Activated CD4-positive, alpha-beta T cell treated with anti-CD3 and anti-CD28 coated beads for 36 hours (primary cell): ENCODE data around the gene ZBTB8B. TPM values are rescaled to one million over a fixed set of nuclear protein-coding genes. Genes with fewer than 3 reads are reported as not detected.
A peak's percentile ranks its signal among the peaks of the same experiment; 100 is the strongest.
"Not testable (repeated sequence)": the region's sequence is repeated elsewhere in the genome, so short reads cannot be mapped to it uniquely, and the experiment has no call there.

Experiments
- ATAC-seq: fragments of 200-7000 bp; cut with Tn5 transposase; one replicate; pipeline ENCODE4 v1.10.0; 2021; ENCODE audit warnings: mild to moderate bottlenecking, moderate library complexity
- CTCF ChIA-PET: fragments of 350-600 bp; sonication (Branson Sonifier 250); formaldehyde crosslinking; loops from one replicate; lab custom pipeline; 2021; ENCODE audit warnings: antibody characterized with exemption; lab: Charles Lee
- POLR2A ChIA-PET: fragments of 350-600 bp; sonication (Branson Sonifier 250); formaldehyde crosslinking; loops from one replicate; lab custom pipeline; 2021; ENCODE audit warnings: antibody characterized with exemption, inconsistent platforms; lab: Charles Lee
- DNase-seq: peaks from one replicate; pipeline ENCODE4 v3.0.0-alpha.2; 2020
- H3K27ac Mint-ChIP-seq: one replicate; pipeline ENCODE4 v1.8.0; 2021; ENCODE audit warnings: mixed read lengths
- H3K27me3 Mint-ChIP-seq: one replicate; pipeline ENCODE4 v1.8.0; 2021; ENCODE audit warnings: mixed read lengths
- H3K36me3 Mint-ChIP-seq: one replicate; pipeline ENCODE4 v1.8.0; 2021; ENCODE audit warnings: low read depth, mixed read lengths
- H3K4me1 Mint-ChIP-seq: one replicate; pipeline ENCODE4 v1.8.0; 2021; ENCODE audit warnings: mixed read lengths
- H3K4me3 Mint-ChIP-seq: one replicate; pipeline ENCODE4 v1.8.0; 2021; ENCODE audit warnings: mild to moderate bottlenecking, moderate library complexity, mixed read lengths
- H3K9me3 Mint-ChIP-seq: one replicate; pipeline ENCODE4 v1.8.0; 2021; ENCODE audit warnings: low read depth, mixed read lengths
- intact Hi-C, 2 experiments: fragments of 100-400 bp; cut with DNase I in 1 of 2; cut with micrococcal nuclease in 1 of 2; formaldehyde crosslinking; loops; one replicate each; pipeline versions ENCODE4 v1.14.2 to v1.15.1; 2022 to 2024; cut with DNase I, micrococcal nuclease
- total RNA-seq, 2 experiments: library from RNA; stranded (reverse); gene quantifications; one replicate each; pipeline ENCODE4 v1.2.3, GENCODE V29; 2021

The ZBTB8B gene
- total RNA-seq, 2 experiments from 2014 or later: not detected

DNA sequence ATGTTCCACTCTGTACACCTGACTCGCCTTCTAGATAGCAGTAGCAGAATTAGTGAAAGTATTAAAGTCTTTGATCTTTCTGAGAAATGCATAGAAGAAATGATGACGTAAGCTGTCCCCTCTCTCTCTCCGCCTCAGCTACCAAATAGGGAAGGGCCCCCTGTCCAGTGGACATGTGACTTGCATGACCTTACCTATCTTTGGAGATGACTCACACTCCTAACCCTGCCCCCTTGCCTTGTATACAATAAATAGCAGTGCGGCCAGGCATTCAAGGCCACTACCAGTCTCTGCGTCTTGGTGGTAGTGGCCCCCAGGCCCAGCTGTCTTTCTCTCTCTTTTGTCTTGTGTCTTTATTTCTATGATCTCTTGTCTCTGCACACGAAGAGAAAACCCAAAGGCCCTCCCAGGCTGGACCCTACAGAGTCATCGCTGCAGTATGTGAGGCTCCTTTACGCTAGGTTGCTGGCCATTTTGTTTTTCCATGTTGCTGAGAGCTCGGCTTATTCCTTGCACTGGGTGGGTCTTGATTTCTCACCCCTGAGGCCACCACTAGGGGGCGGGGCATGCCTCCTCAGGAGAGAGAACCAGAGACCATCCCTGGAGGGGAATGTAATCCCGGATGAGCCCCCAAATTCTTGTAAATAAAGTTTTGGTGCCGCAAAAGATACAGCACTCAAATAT is 16.0 kb upstream of the ZBTB8B start:
- ATAC-seq (no peak), DNase-seq (peak; percentile 37)
- H3K4me3 Mint-ChIP-seq: no peak overlapping the region
- CTCF ChIA-PET: interaction anchor here (1.0 to 1.5 kb wide), 2 partner anchors 14 to 326 kb away, joined by 3 read pairs; no protein-coding TSS in a partner anchor
- H3K27ac Mint-ChIP-seq: no peak overlapping the region
- peaks cover 12% of the 10 kb centered on the region for H3K27me3 Mint-ChIP-seq
- no peaks in the 10 kb centered on the region for H3K4me1 Mint-ChIP-seq
- POLR2A ChIA-PET: no interaction called here
- no peaks in the 10 kb centered on the region for H3K36me3 Mint-ChIP-seq
- intact Hi-C loops: loop anchor here in 1 of 2 experiments (2.0 kb wide), 1 partner anchor 324 kb away; no protein-coding TSS in a partner anchor
- peaks cover 12% of the 10 kb centered on the region for H3K9me3 Mint-ChIP-seq

DNA sequence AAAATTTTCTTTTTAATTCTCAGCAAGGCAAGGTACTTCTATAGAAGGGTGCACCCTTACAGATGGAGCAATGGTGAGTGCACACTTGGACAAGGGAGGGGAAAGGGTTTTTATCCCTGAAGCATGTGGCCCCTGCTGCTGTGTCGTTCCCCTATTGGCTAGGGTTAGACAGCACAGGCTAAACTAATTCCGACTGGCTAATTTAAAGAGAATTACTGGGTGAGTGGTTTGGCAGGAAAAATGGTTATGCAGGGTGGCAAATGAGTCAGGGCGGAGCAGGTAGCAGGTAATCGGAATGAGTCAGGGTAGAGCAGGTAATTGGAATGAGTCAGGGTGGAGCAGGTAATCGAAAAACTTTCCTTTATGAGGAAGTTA is 15.4 kb upstream of the ZBTB8B start:
- H3K27me3 Mint-ChIP-seq, H3K36me3 Mint-ChIP-seq, DNase-seq, ATAC-seq, H3K27ac Mint-ChIP-seq, H3K4me1 Mint-ChIP-seq, POLR2A ChIA-PET, CTCF ChIA-PET, H3K4me3 Mint-ChIP-seq: not testable (repeated sequence)
- peaks cover 12% of the 10 kb centered on the region for H3K9me3 Mint-ChIP-seq
- intact Hi-C loops: loop anchor here in 1 of 2 experiments (2.0 kb wide), 1 partner anchor 323 kb away; no protein-coding TSS in a partner anchor

GRCh38 chr1:32454726-32455125 is 10.1 kb upstream of the ZBTB8B start:
- H3K4me3 Mint-ChIP-seq: no peak overlapping the region
- H3K36me3 Mint-ChIP-seq: no peaks in the 10 kb centered on the region
- peaks cover 13% of the 10 kb centered on the region for H3K9me3 Mint-ChIP-seq
- H3K27ac Mint-ChIP-seq: no peak overlapping the region
- ChIA-PET POLR2A (interaction anchor here (0.6 kb wide), 1 partner anchor 70 kb away, joined by 6 read pairs; no protein-coding TSS in a partner anchor), CTCF (interaction anchor here (0.6 to 1.4 kb wide), 2 partner anchors 13 to 534 kb away, joined by 3 read pairs; no protein-coding TSS in a partner anchor)
- H3K4me1 Mint-ChIP-seq: no peaks in the 10 kb centered on the region
- DNase-seq (no peak), ATAC-seq (no peak)
- peaks cover 7% of the 10 kb centered on the region for H3K27me3 Mint-ChIP-seq
- intact Hi-C loops: no loop called here

- POLR2A ChIA-PET: no interaction called here
- Mint-ChIP-seq H3K27ac (no peak overlapping the region), H3K27me3 (peaks cover 4% of the 10 kb centered on the region), H3K9me3 (peaks cover 11% of the 10 kb centered on the region), H3K4me1 (no peaks in the 10 kb centered on the region), H3K36me3 (no peaks in the 10 kb centered on the region), H3K4me3 (no peak overlapping the region)
- DNase-seq (no peak), ATAC-seq (no peak)
- intact Hi-C loops: no loop called here
- CTCF ChIA-PET: interaction anchor here (1.4 kb wide), 1 partner anchor 11 kb away, joined by 3 read pairs; no protein-coding TSS in a partner anchor
Measured at GRCh38 chr1:32455958-32456357, 8.9 kb upstream of the ZBTB8B start.

GRCh38 chr1:32458798-32459197 is 6.1 kb upstream of the ZBTB8B start:
- DNase-seq, POLR2A ChIA-PET, H3K4me3 Mint-ChIP-seq, H3K27ac Mint-ChIP-seq, H3K36me3 Mint-ChIP-seq, CTCF ChIA-PET, ATAC-seq, H3K4me1 Mint-ChIP-seq, intact Hi-C loops: not testable (repeated sequence)
- Mint-ChIP-seq H3K27me3 (peaks cover 11% of the 10 kb centered on the region), H3K9me3 (peaks cover 11% of the 10 kb centered on the region)

DNA sequence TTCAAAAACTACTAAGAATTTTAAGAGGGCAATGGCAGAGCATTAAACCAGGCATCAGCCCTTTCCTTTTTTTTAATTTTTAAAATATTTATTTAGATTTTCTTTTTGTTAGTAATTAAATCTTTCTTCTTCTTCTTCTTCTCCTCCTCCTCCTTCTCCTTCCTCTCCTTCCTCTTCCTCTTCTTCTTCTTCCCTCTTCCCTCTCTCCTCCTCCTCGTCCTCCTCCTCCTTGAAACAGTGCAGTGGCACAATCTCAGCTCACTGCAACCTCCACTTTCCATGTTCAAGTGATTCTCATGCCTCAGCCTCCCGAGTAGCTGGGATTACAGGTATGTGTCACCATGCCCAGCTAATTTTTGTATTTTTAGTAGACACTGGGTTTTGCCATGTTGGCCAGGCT is 1.9 kb upstream of the ZBTB8B start:
- peaks cover 32% of the 10 kb centered on the region for H3K27me3 Mint-ChIP-seq
- intact Hi-C loops: not testable (repeated sequence)

DNA sequence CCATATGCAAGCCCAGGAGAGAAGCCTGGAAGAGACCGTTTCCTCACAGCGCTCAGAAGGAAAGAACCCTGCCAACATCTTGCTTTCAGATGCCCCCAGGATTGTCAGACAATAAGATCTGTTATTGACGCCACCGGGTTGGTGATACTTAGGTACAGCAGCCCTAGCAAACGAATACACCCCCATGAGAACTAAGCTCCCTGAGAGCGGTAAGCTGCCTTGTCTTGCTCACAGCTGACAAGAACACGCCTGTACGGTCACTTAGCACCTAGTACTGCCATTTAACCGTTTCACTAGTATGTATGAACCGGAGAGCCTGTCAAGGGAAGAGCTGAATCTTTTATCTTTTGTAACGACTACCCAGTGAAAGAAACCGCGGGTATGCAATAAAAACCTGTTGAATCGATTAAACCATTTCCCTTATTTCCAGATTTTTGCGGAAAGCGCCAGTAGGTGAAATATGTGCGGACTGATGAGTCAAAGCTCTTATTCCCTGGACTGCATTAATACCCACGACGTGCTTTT is 619 bp upstream of the ZBTB8B start:
- Mint-ChIP-seq H3K9me3 (peaks cover 6% of the 10 kb centered on the region), H3K4me3 (peak overlapping the region; percentile 50), H3K27ac (no peak overlapping the region), H3K27me3 (peaks cover 38% of the 10 kb centered on the region), H3K36me3 (no peaks in the 10 kb centered on the region), H3K4me1 (peaks cover 15% of the 10 kb centered on the region)
- intact Hi-C loops: no loop called here
- POLR2A ChIA-PET: no interaction called here
- ATAC-seq (peak; percentile 47), DNase-seq (peak; percentile 10)
- CTCF ChIA-PET: interaction anchor here (0.7 kb wide), 1 partner anchor 18 kb away, joined by 3 read pairs; no protein-coding TSS in a partner anchor

More for the DNA sequence above, 1.9 kb upstream of the ZBTB8B start:
- Mint-ChIP-seq H3K4me1 (peaks cover 15% of the 10 kb centered on the region), H3K9me3 (peaks cover 11% of the 10 kb centered on the region)
- H3K4me3 Mint-ChIP-seq, H3K27ac Mint-ChIP-seq, ATAC-seq, DNase-seq, POLR2A ChIA-PET, H3K36me3 Mint-ChIP-seq: not testable (repeated sequence)
- CTCF ChIA-PET: interaction anchor here (0.7 to 1.0 kb wide), 2 partner anchors 8 to 15 kb away, joined by 3 read pairs; no protein-coding TSS in a partner anchor

- Mint-ChIP-seq H3K4me1 (peaks cover 15% of the 10 kb centered on the region), H3K4me3 (peak overlapping the region; percentile 41), H3K27me3 (peaks cover 40% of the 10 kb centered on the region), H3K9me3 (no peaks in the 10 kb centered on the region), H3K36me3 (no peaks in the 10 kb centered on the region), H3K27ac (no peak overlapping the region)
- intact Hi-C loops: no loop called here
- DNase-seq: no peak
- POLR2A ChIA-PET: no interaction called here
- CTCF ChIA-PET: no interaction called here
- ATAC-seq: no peak
Measured at GRCh38 chr1:32465578-32465933, 684 bp downstream of the ZBTB8B start.

DNA sequence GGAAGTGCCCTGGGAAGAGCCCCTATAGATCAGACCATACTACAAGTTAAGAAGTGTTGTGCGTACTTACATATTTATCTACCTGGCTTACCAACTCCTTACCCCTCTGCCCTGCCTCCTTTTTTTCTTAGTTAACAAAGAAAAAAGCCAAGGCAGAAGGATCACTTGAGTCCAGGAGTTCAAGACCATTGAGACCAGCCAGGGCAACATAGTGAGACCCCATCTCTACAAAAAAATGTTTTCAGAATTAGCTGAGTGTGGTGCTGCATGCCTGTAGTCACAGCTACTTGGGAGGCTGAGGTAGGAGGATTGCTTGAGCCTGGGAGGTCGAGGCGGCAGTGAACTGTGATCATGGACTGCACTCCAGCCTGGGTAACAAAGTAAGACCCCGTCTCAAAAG is 1.9 kb downstream of the ZBTB8B start:
- no peak overlapping the region for H3K4me3 Mint-ChIP-seq
- ChIA-PET CTCF (interaction anchor here (1.2 kb wide), 1 partner anchor 11 kb away, joined by 3 read pairs; no protein-coding TSS in a partner anchor), POLR2A (no interaction called here)
- peaks cover 36% of the 10 kb centered on the region for H3K27me3 Mint-ChIP-seq
- no peaks in the 10 kb centered on the region for H3K9me3 Mint-ChIP-seq
- intact Hi-C loops: no loop called here
- no peak overlapping the region for H3K27ac Mint-ChIP-seq
- peaks cover 15% of the 10 kb centered on the region for H3K4me1 Mint-ChIP-seq
- no peaks in the 10 kb centered on the region for H3K36me3 Mint-ChIP-seq
- no peak for DNase-seq
- ATAC-seq: no peak

GRCh38 chr1:32468791-32469190 is 3.9 kb downstream of the ZBTB8B start:
- H3K4me3 Mint-ChIP-seq: no peak overlapping the region
- intact Hi-C loops: no loop called here
- ATAC-seq: no peak
- H3K36me3 Mint-ChIP-seq: no peaks in the 10 kb centered on the region
- no peak overlapping the region for H3K27ac Mint-ChIP-seq
- H3K9me3 Mint-ChIP-seq: no peaks in the 10 kb centered on the region
- H3K27me3 Mint-ChIP-seq: peaks cover 34% of the 10 kb centered on the region
- DNase-seq: no peak
- H3K4me1 Mint-ChIP-seq: peaks cover 15% of the 10 kb centered on the region
- POLR2A ChIA-PET: no interaction called here
- CTCF ChIA-PET: no interaction called here

DNA sequence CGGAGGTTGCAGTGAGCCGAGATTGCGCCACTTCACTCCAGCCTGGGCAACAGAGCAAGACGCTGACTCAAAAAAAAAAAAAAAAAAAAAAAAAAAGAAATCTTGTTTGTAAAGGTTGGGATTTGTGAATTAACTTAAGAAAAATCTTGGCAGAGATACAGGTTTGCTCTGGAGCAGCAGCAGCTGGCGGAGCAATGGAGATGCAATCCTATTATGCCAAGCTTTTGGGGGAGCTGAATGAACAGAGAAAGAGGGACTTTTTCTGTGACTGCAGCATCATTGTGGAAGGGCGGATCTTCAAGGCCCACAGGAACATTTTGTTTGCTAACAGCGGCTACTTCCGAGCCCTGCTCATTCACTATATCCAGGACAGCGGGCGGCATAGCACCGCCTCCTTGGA is 5.6 kb downstream of the ZBTB8B start:
- no peak overlapping the region for H3K27ac Mint-ChIP-seq
- DNase-seq: no peak
- intact Hi-C loops: no loop called here
- peaks cover 22% of the 10 kb centered on the region for H3K27me3 Mint-ChIP-seq
- no peaks in the 10 kb centered on the region for H3K9me3 Mint-ChIP-seq
- POLR2A ChIA-PET: no interaction called here
- H3K4me1 Mint-ChIP-seq: peaks cover 3% of the 10 kb centered on the region
- CTCF ChIA-PET: interaction anchor here (0.6 to 0.7 kb wide), 3 partner anchors 8 to 389 kb away, joined by 3 read pairs; no protein-coding TSS in a partner anchor
- no peaks in the 10 kb centered on the region for H3K36me3 Mint-ChIP-seq
- no peak overlapping the region for H3K4me3 Mint-ChIP-seq
- no peak for ATAC-seq
